GM10847 (cell line): ENCODE results near the gene CTPS2.

ENCODE experiments used
- POLR2A ChIP-seq: IDR thresholded peaks from 2 replicates; pipeline ENCODE4 v1.6.1; 2011; ENCODE audit not compliant: insufficient read length; ENCODE audit errors: extremely low read depth

The CTPS2 gene

DNA sequence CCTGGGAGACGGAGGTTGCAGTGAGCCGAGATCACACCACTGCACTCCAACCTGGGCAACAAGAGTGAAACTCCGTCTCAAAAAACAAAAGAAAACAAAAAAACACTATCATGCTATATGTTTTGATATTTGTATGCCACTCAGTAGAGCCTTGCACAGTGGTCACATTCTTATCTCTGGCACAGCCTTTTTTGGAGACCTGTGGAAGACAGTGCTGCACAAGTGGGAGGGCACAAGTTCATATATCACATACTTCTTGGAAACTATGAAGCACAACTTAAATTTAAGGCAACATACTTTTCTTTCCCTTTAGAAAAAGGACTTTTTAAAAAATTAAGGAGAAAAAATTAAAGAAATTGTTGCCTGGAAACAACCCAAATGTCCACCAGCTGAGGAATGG lies 76.9 kb downstream of the CTPS2 start:
- no peak for TF ChIP-seq POLR2A

DNA sequence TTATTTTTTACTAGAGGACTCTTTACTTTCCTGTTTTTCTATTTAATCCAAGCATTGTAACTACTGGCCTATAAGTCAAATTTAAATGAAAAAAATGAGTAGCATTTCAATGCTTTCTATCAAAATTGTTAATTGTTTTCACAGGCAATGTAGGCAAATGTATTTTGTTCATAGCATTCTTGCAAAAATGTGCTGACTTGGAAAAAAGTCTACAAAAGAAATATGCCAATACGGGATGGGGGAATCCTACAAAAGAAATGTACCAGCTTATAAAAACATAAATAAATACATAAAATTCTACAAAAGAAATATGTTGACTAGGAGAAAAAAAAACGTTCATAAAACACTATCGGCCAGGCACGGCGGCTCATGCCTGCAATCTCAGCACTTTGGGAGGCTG lies 77.4 kb downstream of the CTPS2 start:
- TF ChIP-seq POLR2A, result no peak

GRCh38 chrX:16633754-16634153 lies 78.7 kb downstream of the CTPS2 start:
- no peak for TF ChIP-seq POLR2A

- no peak for TF ChIP-seq POLR2A
Observed at GRCh38 chrX:16629909-16630308, 82.6 kb downstream of the CTPS2 start.

DNA sequence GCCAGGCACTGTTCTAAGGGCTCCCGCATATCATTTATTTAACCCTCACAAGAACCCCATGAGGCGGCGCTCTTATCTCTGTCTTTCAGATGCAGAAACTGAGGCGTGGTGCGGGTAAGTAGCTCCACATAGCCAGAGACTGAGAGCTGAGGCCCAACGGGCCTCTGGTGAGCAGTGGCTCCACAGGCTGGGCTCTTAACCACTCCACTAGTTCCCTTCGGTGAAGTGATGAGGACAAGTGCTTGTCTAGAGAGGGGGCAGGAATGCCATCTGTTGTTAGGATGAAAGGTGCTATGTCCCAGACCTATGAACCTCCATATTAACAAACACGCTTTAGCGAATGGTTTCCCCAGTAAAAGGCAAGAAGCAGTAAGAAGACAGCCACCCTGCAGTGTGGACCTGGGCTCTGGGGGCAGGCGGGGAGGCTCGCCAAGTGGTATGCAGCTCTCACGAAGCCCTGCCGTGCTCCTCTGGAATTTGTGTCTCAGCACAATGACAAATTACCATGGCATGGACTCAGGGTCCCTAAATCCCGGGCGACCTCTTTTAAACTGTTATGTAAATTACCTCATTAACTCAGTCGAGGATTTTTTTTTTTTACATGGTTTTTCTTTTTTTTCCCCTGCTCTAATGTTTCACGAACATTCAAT lies 83.4 kb downstream of the CTPS2 start:
- no peak for TF ChIP-seq POLR2A

DNA sequence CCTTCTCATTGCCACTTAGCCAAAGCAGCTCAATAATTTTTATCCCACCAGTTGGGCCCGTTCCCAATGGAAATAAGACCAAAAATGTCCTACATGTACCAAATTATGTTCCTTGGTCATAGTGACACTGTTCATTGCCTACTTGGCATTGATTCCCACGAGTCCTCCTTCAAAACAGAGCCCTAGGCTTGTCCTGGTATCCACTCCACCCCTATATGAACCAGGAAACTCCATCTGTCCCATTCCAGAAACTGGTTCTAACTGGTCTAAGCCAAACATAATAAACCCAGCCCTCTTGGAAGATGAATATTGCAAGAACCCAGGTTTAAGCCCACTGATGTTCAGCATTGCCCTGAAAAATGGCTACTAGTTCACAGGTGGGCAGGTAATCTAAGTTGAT lies 93.4 kb downstream of the CTPS2 start:
- TF ChIP-seq POLR2A, result no peak

- no peak for TF ChIP-seq POLR2A
Observed at GRCh38 chrX:16618422-16618821, 94.0 kb downstream of the CTPS2 start.

DNA sequence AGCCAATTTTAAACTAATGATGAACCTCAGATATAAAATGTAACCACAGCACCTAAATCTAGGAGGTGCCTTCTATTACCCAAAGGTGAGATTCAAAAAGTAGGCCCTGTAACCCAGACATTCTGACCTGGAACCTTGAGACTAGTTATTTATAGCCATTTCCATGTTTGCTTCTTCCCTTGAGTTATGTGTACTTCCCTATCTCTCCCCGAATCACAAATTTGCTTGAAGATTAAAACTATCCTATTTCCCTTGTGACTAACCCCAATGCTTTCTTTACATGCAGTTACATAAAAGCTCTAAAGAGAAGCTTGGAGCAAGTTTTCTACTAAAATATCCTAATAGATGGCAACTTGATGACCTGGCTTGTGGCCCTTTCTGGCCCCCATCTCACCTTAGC lies 95.1 kb downstream of the CTPS2 start:
- no peak for TF ChIP-seq POLR2A

DNA sequence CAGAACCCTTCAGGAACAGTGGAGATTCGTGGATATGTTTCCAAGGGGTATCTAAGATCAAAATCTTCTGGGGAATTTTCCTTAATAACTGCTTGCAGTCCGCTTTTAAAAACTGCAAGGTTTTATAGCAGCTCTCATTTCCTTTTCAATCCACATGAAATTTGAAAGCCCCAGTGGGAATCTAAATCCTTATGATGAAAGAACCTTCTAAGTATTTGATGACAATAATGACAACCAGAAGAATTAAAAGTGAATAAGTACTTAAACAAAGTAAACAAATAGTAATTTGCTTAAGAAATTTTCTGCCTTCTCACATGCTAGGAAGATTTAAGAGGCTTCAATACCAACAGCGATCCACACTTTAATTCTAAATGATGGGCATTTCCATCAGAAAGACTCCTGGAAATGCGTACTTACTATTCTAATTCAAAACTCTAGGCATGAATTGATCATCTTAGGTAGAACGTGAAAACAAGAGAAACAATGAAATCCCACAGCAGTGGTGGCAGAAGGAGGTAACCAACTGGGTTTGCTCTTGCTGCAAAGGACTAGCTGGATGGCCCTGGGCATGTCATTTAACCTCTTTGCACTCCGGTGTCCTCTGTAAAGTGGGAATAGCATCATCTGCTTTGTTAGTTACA lies 100.1 kb downstream of the CTPS2 start:
- TF ChIP-seq POLR2A, result no peak

- no peak for TF ChIP-seq POLR2A
Observed at GRCh38 chrX:16610121-16610621, 102.3 kb downstream of the CTPS2 start.

DNA sequence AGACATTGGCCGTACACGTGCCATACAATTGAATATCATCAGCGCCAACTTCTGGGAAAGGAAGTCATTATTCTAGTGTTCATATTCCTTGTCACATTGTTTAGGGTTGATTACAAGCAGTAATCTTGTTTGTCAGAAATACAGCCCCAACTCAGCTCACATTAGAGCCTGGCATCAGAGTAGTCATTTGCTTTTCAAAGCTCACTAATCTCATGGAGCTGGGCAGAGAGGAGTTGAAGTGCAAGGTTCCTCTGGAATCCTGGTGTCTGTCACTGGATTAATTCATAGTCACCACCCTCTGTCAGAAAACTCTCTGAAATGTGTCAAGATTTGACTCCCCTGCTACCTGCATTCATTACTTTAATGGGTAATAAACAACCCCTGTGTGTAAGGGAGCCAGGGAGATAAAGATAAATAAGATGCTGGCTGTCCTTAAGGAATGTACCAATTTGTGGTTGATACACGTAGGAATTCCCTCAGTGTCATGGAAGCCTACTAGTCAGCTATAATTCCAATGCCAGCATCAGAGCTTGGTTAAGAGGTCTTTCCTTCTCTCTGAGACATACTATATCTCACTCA lies 106.2 kb downstream of the CTPS2 start:
- TF ChIP-seq POLR2A, result no peak

DNA sequence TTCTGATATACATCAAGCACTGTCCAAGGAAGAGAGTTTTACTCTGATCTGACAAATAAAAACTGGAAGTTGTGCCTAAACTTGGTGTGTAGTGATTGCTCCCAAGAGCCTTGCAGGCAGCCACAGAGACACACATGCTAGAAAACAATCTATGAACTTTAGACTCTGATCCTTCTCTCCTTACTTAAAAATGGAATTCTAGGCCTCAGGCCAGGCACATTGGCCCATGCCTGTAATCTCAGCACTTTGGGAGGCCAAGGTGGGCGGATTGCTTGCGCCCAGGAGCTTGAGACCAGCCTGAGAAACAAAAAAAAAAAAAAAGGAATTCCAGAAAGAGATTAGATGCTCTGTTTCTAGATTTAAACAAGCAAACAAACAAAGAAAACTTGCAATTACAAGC lies 108.1 kb downstream of the CTPS2 start:
- no peak for TF ChIP-seq POLR2A

DNA sequence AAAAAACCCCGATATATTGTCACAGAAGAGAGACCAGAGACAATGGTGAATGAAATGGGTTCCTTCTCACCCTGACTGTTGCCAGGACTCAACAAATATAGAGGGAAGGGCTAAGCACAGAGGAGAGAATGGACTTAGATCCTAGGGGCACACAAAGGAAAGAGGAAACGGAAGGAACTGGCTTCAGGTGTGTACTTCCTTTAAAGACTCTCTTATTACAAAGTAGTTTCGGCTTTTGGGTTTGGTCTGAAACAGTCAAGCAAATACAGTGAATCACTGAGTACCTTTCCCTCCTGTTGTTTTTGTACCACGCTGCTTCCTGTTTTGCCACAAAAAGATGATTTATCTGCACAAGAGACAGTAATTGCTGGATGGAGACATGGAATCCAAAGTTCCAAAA lies 108.6 kb downstream of the CTPS2 start:
- TF ChIP-seq POLR2A, result no peak

DNA sequence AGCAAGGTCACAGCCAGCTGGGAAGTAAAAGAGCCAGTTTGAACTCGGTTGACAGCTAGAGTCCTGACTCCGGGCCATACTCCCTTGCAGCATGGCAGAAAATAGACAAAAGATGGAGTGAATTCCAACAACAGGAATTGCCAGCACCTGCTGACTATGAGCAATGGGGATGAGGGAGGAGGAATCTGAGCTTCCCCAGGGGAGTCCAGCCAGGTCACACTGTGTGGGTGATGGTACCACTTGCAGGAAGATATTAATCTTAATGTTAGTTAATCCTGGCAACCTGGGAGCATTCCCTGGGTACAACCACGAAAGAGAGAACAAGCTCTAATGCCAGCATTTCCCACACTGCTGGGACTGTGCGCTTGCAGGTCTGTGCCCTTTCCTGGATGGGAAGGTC lies 110.6 kb downstream of the CTPS2 start:
- no peak for TF ChIP-seq POLR2A

DNA sequence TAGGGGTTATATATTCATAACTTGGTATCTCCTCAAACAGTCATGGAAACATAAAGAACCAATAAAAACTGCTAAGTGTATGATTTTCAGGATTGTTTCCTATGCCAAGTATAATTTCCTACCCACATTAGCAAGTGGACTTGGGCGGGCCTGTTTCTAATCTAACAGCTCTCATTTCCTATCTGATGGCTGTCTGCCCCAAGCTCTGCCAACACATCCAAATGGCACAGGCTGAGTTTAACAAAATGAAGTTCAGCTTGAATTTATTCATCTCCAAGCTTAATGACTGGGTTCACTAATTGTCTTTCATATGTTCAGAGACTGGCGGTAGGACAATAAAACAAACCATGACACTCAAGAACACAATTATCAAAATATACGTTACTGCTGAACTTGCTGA lies 118.0 kb downstream of the CTPS2 start:
- TF ChIP-seq POLR2A, result no peak

- TF ChIP-seq POLR2A, result no peak
Observed at GRCh38 chrX:16593801-16594200, 118.7 kb downstream of the CTPS2 start.
